DMS153 treated with DMSO at 0.1 percent for 48 hours (cell line): ENCODE measurements around the gene STARD4.

Experiments
- DNase-seq: peaks from one replicate; lab custom pipeline; 2025; ENCODE audit not compliant: unreplicated experiment; lab: John Stamatoyannopoulos, UW

Gene STARD4

GRCh38 chr5:111512375-111513130 is at the start of gene STARD4:
STARD4 (minus strand) TSS chr5:111512535; CDS start chr5:111507433, 5,102 bp downstream.
- peak; percentile 54 for DNase-seq

DNA sequence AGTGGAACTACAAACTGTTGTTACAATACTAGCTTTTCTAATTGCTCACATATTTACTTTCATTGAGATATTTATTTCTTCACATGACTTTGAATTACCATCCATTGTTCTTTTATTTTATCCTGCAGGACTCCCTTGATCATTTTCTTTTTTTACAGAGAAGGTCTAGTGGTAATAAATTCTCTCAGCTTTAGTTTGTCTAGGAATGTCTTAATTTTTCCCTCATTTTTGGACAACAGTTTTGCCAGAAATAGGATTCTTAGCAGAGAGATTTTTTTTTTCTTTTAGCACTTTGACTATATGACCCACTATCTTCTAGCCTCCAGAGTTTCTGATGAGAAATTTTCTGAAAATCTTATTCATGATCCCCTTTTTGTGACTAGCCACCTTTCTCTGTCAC is 47.3 kb upstream of the STARD4 start:
- no peak for DNase-seq

GRCh38 chr5:111557686-111558085 is 45.4 kb upstream of the STARD4 start:
- no peak for DNase-seq

GRCh38 chr5:111557111-111557510 is 44.8 kb upstream of the STARD4 start:
- no peak for DNase-seq

DNA sequence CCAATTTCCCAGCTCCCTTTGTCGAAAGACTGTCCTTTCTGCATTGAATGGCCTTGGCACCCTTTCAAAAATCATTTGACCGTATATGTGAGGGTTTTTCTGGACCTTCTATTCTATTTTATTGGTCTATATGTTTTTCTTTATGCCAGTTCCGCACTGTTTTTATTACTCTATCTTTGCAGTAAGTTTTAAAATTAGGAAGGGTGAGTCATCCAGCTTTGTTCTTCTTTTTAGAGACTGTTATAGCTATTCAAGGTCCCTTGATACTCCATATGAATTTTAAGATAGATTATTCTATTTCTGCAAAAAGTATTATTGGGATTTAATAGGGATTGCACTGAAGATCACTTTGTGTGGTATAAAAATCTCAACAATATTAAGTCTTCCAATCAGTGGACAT is 44.2 kb upstream of the STARD4 start:
- no peak for DNase-seq

- no peak for DNase-seq
These were observed 43.4 kb upstream of the STARD4 start for GRCh38 chr5:111555760-111556159.

GRCh38 chr5:111553868-111554267 is 41.5 kb upstream of the STARD4 start:
- DNase-seq, result no peak

- no peak for DNase-seq
These were observed 40.6 kb upstream of the STARD4 start for GRCh38 chr5:111552896-111553295.

DNA sequence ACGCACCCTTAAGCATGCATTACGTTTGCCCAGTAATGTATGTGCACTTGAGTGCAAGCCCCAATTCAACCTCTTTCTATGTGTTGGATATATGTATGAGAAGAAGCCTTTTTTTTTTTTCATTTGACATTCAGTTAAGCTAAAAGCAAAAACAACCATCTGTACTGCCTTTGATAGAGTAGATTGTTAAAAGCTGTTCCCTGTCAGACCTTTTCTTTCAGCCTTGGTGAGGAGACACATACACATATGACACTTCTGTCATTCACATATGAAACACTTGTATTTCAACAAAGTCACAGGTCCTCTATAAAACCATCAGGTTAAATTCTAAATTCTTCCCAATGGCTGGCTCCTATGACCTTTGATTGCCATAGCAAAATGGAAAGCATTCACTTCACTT is 40.2 kb upstream of the STARD4 start:
- DNase-seq, result no peak

GRCh38 chr5:111551569-111552275 is 39.4 kb upstream of the STARD4 start:
- no peak for DNase-seq

GRCh38 chr5:111551161-111551560 is 38.8 kb upstream of the STARD4 start:
- DNase-seq, result no peak

DNA sequence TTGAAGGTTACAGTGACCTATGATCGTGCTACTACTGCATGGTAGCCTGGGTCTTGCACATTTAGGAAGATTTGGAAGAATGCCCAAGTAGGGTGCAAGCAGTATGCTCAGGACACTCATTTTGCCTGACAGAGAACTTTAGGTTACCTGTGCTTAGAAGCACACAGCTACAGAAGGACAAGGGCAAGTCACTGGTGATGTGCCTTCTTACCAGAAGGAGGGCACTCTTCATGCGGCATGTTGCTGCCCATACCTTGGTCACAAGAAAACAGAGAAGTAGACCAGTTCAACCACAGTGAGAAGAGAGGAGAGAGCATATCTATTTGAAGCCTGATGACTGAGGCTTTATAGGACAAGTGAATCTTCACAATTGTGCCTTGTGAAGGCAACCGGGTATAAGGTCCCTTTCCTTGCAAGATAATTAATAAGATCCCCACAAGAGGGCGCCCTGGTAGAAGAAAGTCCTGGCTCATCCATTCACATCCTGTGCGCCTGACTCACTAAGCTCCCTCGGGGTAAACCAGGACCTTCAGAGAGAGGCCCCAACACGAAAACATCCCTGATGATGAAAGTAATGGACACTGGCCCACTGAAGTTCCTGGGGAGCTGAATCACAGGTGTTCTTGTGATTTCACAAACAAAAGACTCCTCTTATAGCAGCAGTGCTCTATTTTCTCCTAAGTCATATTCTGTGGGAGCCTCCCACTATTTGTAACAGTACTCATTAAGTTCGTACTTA is 38.1 kb upstream of the STARD4 start:
- DNase-seq, result peak; percentile 8

DNA sequence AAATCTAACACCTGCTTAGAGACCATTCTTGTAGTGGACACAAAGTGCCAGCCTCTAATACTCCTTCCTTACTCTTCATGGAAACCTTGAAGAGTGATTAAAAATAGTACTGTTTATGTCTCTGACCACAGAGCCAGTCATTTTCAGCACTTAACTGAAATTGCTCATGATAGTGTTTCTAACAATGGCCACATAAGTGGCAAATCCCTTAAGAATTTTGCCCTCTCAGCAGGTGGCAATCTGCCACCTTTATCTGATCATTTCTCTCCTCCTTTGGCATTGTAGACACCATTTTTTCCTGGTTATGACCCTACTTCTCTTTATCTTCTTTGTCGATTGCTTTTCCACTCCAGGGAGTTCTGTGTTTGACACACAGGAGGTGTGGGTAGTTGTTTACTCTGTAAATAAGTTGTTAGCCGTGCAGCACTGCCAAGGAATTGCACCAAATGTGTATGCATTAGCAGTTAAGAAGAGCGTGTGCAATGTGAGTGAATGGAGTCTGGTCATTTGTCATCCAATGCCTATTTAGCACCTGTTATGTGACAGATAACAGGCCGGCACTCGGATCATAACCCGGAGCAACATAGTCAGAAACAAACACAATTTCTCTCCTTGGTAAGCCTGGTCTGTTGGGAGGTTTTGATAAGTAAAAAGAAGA is 36.8 kb upstream of the STARD4 start:
- DNase-seq, result no peak

GRCh38 chr5:111548348-111548950 is 36.1 kb upstream of the STARD4 start:
- DNase-seq, result no peak

DNA sequence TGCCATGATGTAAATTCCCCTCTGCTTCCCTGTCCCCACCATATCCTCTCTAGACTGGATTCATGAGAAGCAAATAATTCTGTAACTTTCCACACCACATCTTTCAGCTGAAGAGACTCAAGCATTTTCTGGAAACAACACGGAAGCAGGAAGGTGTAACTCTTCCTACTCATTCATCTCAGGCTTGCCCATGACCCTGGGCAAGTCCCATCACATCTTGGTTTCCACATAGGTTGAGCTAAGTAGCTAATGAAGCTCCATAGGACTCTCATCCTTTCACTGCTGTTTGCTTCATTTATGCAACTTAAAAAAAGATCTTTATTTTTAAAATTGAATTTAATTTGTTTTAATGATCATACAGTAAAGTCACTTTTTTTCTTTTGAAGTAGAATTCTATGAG is 32.7 kb upstream of the STARD4 start:
- no peak for DNase-seq

DNA sequence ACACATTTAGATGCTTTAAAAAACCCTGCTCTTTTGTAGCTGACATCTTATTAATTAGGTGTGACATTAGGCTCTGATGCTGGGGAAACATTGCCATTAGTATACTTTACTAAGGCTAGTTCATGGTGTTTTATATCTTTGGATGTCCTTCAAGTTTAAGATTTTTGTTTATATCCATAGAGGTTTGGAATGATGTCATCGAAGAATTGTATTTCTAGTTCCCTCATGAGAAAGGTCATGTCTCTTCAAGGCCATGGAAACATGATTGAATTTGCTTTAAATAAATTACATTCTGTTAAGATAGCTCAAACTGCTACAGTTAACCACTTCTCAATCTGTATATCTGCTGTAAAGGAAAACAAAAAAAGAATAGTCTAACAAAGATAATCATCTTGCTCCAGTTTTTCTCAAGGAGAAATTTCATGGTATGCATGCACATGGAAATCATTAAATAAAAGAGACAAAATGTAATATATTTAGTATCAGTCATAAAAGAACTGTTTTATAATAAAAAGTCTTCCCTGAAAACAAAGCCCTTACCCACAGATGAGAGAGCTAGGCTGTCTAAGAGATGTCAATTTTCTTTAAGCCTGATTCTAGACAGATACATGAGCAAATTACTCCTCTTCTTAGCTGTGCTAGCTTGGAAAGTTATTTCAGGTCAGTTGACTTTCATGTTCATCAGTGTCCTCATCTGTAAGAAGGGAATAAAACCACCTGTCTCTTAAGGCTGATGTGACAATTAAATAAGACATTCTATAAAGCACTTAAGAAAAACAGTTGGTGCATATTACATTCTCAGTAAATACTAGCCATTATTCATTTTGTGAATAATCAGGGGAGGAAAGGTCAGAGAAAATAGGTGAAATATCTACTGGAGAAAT is 25.0 kb upstream of the STARD4 start:
- no peak for DNase-seq

DNA sequence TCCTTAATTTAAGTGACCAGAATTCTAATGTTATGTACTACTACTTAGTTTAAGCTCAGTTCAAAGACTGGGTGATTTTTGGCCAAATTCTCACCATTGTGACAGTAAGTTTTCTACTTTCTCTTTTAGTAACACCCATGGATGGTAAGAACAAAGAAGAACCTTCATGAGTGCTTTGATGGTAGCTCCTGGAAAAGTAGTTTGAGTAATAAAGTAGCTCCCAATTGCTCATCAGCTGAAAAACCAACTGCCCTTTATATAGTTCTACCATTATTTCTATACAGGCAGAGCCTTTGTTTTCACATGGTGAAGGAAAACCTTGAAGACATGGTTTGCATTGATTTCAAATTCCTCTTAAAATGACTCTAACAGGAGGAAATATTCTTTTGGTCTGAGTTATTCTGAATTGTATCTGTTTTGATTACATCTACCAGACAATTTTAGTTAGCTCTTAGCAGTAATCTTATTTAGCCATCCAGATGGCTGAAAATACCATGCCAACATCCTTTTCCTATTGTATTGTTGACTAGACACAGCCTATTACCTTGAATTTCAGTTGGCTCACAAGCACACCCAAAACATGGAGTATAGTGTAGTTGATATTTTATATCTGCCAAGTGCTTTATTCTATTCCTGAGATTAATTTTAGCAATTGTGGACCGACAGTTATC is 23.7 kb upstream of the STARD4 start:
- no peak for DNase-seq

GRCh38 chr5:111532886-111533582 is 20.7 kb upstream of the STARD4 start:
- no peak for DNase-seq

GRCh38 chr5:111530298-111530740 is 18.0 kb upstream of the STARD4 start:
- DNase-seq, result no peak
